H9 (cell line): ENCODE results near the gene GRIK4. TPM values are rescaled to one million over a fixed set of nuclear protein-coding genes. Genes with fewer than 3 reads are reported as not detected.

ENCODE experiments used
- DNase-seq: peaks from one replicate; pipeline ENCODE4 v3.0.0-alpha.2; 2017
- H2AFZ ChIP-seq: one replicate; pipeline ENCODE4 v1.6.1; 2013; ENCODE audit warnings: mild to moderate bottlenecking, low read length, control low read depth, moderate library complexity
- H2AK5ac ChIP-seq: 2 replicates; pipeline ENCODE4 v1.6.1; 2013; ENCODE audit warnings: low read length, control low read depth, mixed read lengths; ENCODE audit not compliant: insufficient read length
- H2BK120ac ChIP-seq: one replicate; pipeline ENCODE4 v1.6.1; 2013; ENCODE audit warnings: low read depth, mild to moderate bottlenecking, low read length, control low read depth, inconsistent platforms; ENCODE audit not compliant: poor library complexity, severe bottlenecking
- H2BK12ac ChIP-seq: 2 replicates; pipeline ENCODE4 v1.6.1; 2013; ENCODE audit warnings: low read length, control low read depth, mixed read lengths, low read depth; ENCODE audit not compliant: insufficient read length
- H2BK15ac ChIP-seq: 2 replicates; pipeline ENCODE4 v1.6.1; 2013; ENCODE audit warnings: low read depth, low read length, control low read depth
- H2BK20ac ChIP-seq: one replicate; pipeline ENCODE4 v1.6.1; 2013; ENCODE audit warnings: low read depth, mild to moderate bottlenecking, low read length, control low read depth, inconsistent platforms; ENCODE audit not compliant: poor library complexity, severe bottlenecking
- H2BK5ac ChIP-seq: 2 replicates; pipeline ENCODE4 v1.6.1; 2013; ENCODE audit warnings: low read length, control low read depth, mixed read lengths; ENCODE audit not compliant: insufficient read length
- H3K14ac ChIP-seq: 2 replicates; pipeline ENCODE4 v1.6.1; 2013; ENCODE audit warnings: low read length, control low read depth; ENCODE audit not compliant: insufficient read depth
- H3K18ac ChIP-seq: 2 replicates; pipeline ENCODE4 v1.6.1; 2013; ENCODE audit warnings: low read depth, mild to moderate bottlenecking, mixed read lengths, low read length, control low read depth; ENCODE audit not compliant: insufficient read length
- H3K23ac ChIP-seq: 2 replicates; pipeline ENCODE4 v1.6.1; 2013; ENCODE audit warnings: low read length, control low read depth, mixed read lengths, low read depth; ENCODE audit not compliant: insufficient read length
- H3K23me2 ChIP-seq: 2 replicates; pipeline ENCODE4 v1.6.1; 2013; ENCODE audit warnings: low read depth, mild to moderate bottlenecking, mixed read lengths, low read length, control low read depth; ENCODE audit not compliant: insufficient read length, poor library complexity, severe bottlenecking
- H3K27ac ChIP-seq: 2 replicates; pipeline ENCODE4 v1.5.1; 2013; ENCODE audit warnings: low read length, control low read depth, mixed read lengths, low read depth; ENCODE audit not compliant: insufficient read length
- H3K27me3 ChIP-seq: 2 replicates; pipeline ENCODE4 v1.6.1; 2013; ENCODE audit warnings: low read length, control low read depth, inconsistent platforms; ENCODE audit not compliant: insufficient read depth
- H3K4ac ChIP-seq: 2 replicates; pipeline ENCODE4 v1.6.1; 2013; ENCODE audit warnings: low read depth, mild to moderate bottlenecking, control low read depth, inconsistent platforms, low read length, moderate library complexity
- H3K4me1 ChIP-seq: 2 replicates; pipeline ENCODE4 v1.6.1; 2013; ENCODE audit warnings: low read length, control low read depth, inconsistent platforms; ENCODE audit not compliant: insufficient read depth
- H3K4me2 ChIP-seq: 2 replicates; pipeline ENCODE4 v1.6.1; 2013; ENCODE audit warnings: low read length, control low read depth, mixed read lengths; ENCODE audit not compliant: insufficient read length, insufficient read depth
- H3K56ac ChIP-seq: 2 replicates; pipeline ENCODE4 v1.6.1; 2013; ENCODE audit warnings: low read depth, mild to moderate bottlenecking, mixed read lengths, low read length, control low read depth; ENCODE audit not compliant: insufficient read length
- H3K79me1 ChIP-seq: 2 replicates; pipeline ENCODE4 v1.6.1; 2013; ENCODE audit warnings: low read depth, mild to moderate bottlenecking, moderate library complexity, low read length, control low read depth, inconsistent platforms; ENCODE audit not compliant: insufficient read depth, poor library complexity, severe bottlenecking
- H3K79me2 ChIP-seq: 2 replicates; pipeline ENCODE4 v1.6.1; 2013; ENCODE audit warnings: low read length, control low read depth, inconsistent platforms; ENCODE audit not compliant: insufficient read depth
- H3K9ac ChIP-seq: 2 replicates; pipeline ENCODE4 v1.6.1; 2013; ENCODE audit warnings: low read length, control low read depth, mixed read lengths; ENCODE audit not compliant: insufficient read length; ENCODE audit errors: extremely low read depth
- H3K9me3 ChIP-seq: one replicate; pipeline ENCODE4 v1.6.1; 2013; ENCODE audit warnings: low read depth, low read length, inconsistent platforms; ENCODE audit not compliant: control insufficient read depth
- H3T11ph ChIP-seq: one replicate; pipeline ENCODE4 v1.6.1; 2013; ENCODE audit warnings: mild to moderate bottlenecking, low read length, control low read depth, inconsistent platforms
- H4K20me1 ChIP-seq: one replicate; pipeline ENCODE4 v1.6.1; 2013; ENCODE audit not compliant: control insufficient read depth, insufficient read length, insufficient read depth
- H4K5ac ChIP-seq: 2 replicates; pipeline ENCODE4 v1.6.1; 2013; ENCODE audit warnings: low read depth, mild to moderate bottlenecking, mixed read lengths, low read length, control low read depth; ENCODE audit not compliant: insufficient read length
- H4K8ac ChIP-seq: replicated peaks from 2 replicates; pipeline ENCODE4 v1.6.1; 2013; ENCODE audit warnings: low read length, control low read depth, mixed read lengths, low read depth; ENCODE audit not compliant: insufficient read length
- H4K91ac ChIP-seq: 2 replicates; pipeline ENCODE4 v1.6.1; 2013; ENCODE audit warnings: low read depth, mild to moderate bottlenecking, moderate library complexity, mixed read lengths, low read length, control low read depth; ENCODE audit not compliant: insufficient read length
- H3K27ac Mint-ChIP-seq, 3 experiments: 2 replicates in 2 of 3; 3 replicates in 1 of 3; pipeline ENCODE4 v1.8.0; 2020 to 2021; ENCODE audit warnings: mixed read lengths in 3 of 3, mild to moderate bottlenecking in 1 of 3, moderate library complexity in 1 of 3
- H3K27me3 Mint-ChIP-seq: 2 replicates; pipeline ENCODE4 v1.8.0; 2021; ENCODE audit warnings: low read depth, mild to moderate bottlenecking, moderate library complexity, mixed read lengths
- H3K36me3 Mint-ChIP-seq, 3 experiments: 2 replicates in 2 of 3; 3 replicates in 1 of 3; pipeline ENCODE4 v1.8.0; 2020 to 2021; ENCODE audit warnings: low read depth in 3 of 3, mixed read lengths in 3 of 3; ENCODE audit not compliant: insufficient read depth in 1 of 3
- H3K4me1 Mint-ChIP-seq, 2 experiments: 2 replicates each; pipeline ENCODE4 v1.8.0; 2020; ENCODE audit warnings: mixed read lengths in 2 of 2
- H3K4me3 Mint-ChIP-seq, 2 experiments: 2 replicates in 1 of 2; 3 replicates in 1 of 2; pipeline ENCODE4 v1.8.0; 2020 to 2021; ENCODE audit warnings: mild to moderate bottlenecking in 2 of 2, mixed read lengths in 2 of 2, moderate library complexity in 1 of 2
- H3K9me3 Mint-ChIP-seq, 2 experiments: 2 replicates in 1 of 2; 3 replicates in 1 of 2; pipeline ENCODE4 v1.8.0; 2020; ENCODE audit warnings: mild to moderate bottlenecking in 2 of 2, mixed read lengths in 2 of 2, moderate library complexity in 1 of 2
- CTCF ChIP-seq: fragments of 200-600 bp; sonication (generic); conservative IDR thresholded peaks from 3 replicates; pipeline ENCODE4 v1.8.0; 2021; ENCODE audit warnings: antibody characterized with exemption, mild to moderate bottlenecking
- WGBS: extraction: QIAGEN DNeasy Blood & Tissue Kit; methylation state at CpG from one replicate; pipeline ENCODE4 v1.1.7; 2013; ENCODE audit warnings: missing lambda C conversion rate, low lambda C conversion rate, mixed read lengths; ENCODE audit not compliant: insufficient read length; ENCODE audit errors: extremely low coverage; 5-methylcytosine and 5-hydroxymethylcytosine counted together
- total RNA-seq: library from RNA; stranded (reverse); gene quantifications from 2 replicates; pipeline ENCODE4 v1.2.1, GENCODE V29; 2021

Gene GRIK4
- total RNA-seq, 1 experiment from 2014 or later, result 2.3 TPM

DNA sequence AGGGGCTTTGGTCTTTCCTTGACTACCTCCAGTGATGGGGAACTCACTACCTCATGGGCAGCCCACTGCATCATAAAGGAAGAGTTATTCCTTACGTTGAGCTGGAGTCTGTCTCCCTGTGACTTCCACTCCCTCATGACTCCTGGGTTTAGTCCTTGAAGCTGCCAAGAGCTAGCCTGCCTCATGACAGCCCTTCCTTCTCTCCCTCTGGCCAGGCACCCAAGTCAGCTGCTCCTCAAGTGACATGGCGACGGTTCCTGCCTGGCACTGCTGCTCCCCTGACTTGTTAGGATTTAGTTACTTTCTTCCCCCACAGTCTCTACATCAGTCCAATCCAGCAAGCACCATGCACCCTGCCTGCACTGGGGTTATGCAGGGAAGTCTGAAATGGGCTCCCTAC, 316.3 kb downstream of the GRIK4 start:
- H3K27me3 Mint-ChIP-seq, result no peaks in the 10 kb centered on the region; the same call in 1 of the 2 replicates
- no peak overlapping the region for H2BK20ac ChIP-seq
- H4K5ac ChIP-seq, result no peak overlapping the region
- H4K20me1 ChIP-seq, result no peaks in the 10 kb centered on the region
- H2BK120ac ChIP-seq, result no peak overlapping the region
- no peak overlapping the region for H3K23ac ChIP-seq
- no peaks in the 10 kb centered on the region for H3K79me2 ChIP-seq
- H3K18ac ChIP-seq, result no peak overlapping the region
- H3K4me1 ChIP-seq, result no peaks in the 10 kb centered on the region
- no peak overlapping the region for H3K9ac ChIP-seq
- H3K56ac ChIP-seq, result no peak overlapping the region
- H3K9me3 ChIP-seq, result no peaks in the 10 kb centered on the region
- H2BK15ac ChIP-seq, result no peak overlapping the region
- H3T11ph ChIP-seq, result no peak overlapping the region
- H3K14ac ChIP-seq, result no peak overlapping the region
- H3K36me3 Mint-ChIP-seq, result no peaks in the 10 kb centered on the region
- H2AK5ac ChIP-seq, result no peak overlapping the region
- no peak for TF ChIP-seq CTCF
- H2AFZ ChIP-seq, result no peak overlapping the region
- H3K27ac ChIP-seq, result no peak overlapping the region
- no CpG with 5 or more reads among the region's 3 CpGs for WGBS
- H3K27ac Mint-ChIP-seq, result no peak overlapping the region
- peaks cover 0 to 8% of the 10 kb centered on the region in 2 experiments; a peak in 2 of 4 replicates for H3K4me1 Mint-ChIP-seq
- H3K23me2 ChIP-seq, result no peaks in the 10 kb centered on the region
- no peaks in the 10 kb centered on the region for H3K79me1 ChIP-seq
- no peak for DNase-seq
- H3K4ac ChIP-seq, result no peak overlapping the region
- H3K27me3 ChIP-seq, result no peaks in the 10 kb centered on the region
- H3K4me3 Mint-ChIP-seq, result no peak overlapping the region
- no peak overlapping the region for H2BK12ac ChIP-seq
- no peak overlapping the region for H4K91ac ChIP-seq
- no peaks in the 10 kb centered on the region for H3K9me3 Mint-ChIP-seq
- H4K8ac ChIP-seq, result no peak overlapping the region
- no peak overlapping the region for H2BK5ac ChIP-seq
- H3K4me2 ChIP-seq, result no peak overlapping the region
